BJ (cell line): ENCODE measurements around the gene TEAD3. TPM values are rescaled to one million over a fixed set of nuclear protein-coding genes. Genes with fewer than 3 reads are reported as not detected.

Experiments
- CTCF ChIA-PET: fragments of 350-600 bp; formaldehyde crosslinking; extraction: SDS; loops from one replicate; lab custom pipeline; 2021; ENCODE audit warnings: antibody characterized with exemption, inconsistent platforms; lab: Yijun Ruan, JAX
- POLR2A ChIA-PET: fragments of 300-600 bp; sonication (Branson Sonifier 250); formaldehyde crosslinking; extraction: SDS; loops from one replicate; lab custom pipeline; 2021; ENCODE audit warnings: antibody characterized with exemption; lab: Charles Lee
- DNase-seq: peaks from one replicate; pipeline ENCODE4 v3.0.0-alpha.2; 2011; ENCODE audit warnings: low read depth
- H3K27me3 ChIP-seq: 2 replicates; pipeline ENCODE4 v1.6.0; 2011; ENCODE audit warnings: low read length; ENCODE audit not compliant: control insufficient read depth, insufficient read depth
- H3K36me3 ChIP-seq: 2 replicates; pipeline ENCODE4 v1.5.1; 2011; ENCODE audit warnings: low read length; ENCODE audit not compliant: control insufficient read depth, insufficient read depth
- H3K4me3 ChIP-seq: 2 replicates; pipeline ENCODE4 v1.5.1; 2011; ENCODE audit warnings: low read depth, mild to moderate bottlenecking, control low read depth, low read length
- CTCF ChIP-seq: IDR thresholded peaks from 2 replicates; pipeline ENCODE4 v1.5.1; 2011; ENCODE audit warnings: low read depth, mild to moderate bottlenecking, control low read depth, inconsistent platforms, low read length, moderate library complexity; ENCODE audit not compliant: insufficient read depth
- polyA plus RNA-seq: library from polyadenylated mRNA; depleted of rRNA; stranded (reverse); fragments of >200 nt; gene quantifications from 2 replicates; pipeline ENCODE4 v1.2.3, GENCODE V29; 2011

The TEAD3 gene
- polyA plus RNA-seq, 1 experiment = 40.6 TPM

- ChIA-PET POLR2A (no interaction called here), CTCF (no interaction called here)
- Histone ChIP-seq H3K4me3 (no peak overlapping the region), H3K27me3 (no peaks in the 10 kb centered on the region), H3K36me3 (peaks cover 1% of the 10 kb centered on the region; the same call in 1 of the 2 replicates)
- DNase-seq = no peak
- no peak for TF ChIP-seq CTCF
These were observed 4.0 kb downstream of the TEAD3 start for GRCh38 chr6:35492974-35493284.

- no peaks in the 10 kb centered on the region for H3K27me3 ChIP-seq
- no peak overlapping the region for H3K4me3 ChIP-seq
- ChIA-PET CTCF (interaction anchor here (0.6 kb wide), 1 partner anchor 12 kb away, joined by 3 read pairs; no protein-coding TSS in a partner anchor), POLR2A (no interaction called here)
- DNase-seq = no peak
- peaks cover 1% of the 10 kb centered on the region; the same call in 1 of the 2 replicates for H3K36me3 ChIP-seq
- TF ChIP-seq CTCF = no peak
These were observed 4.5 kb downstream of the TEAD3 start for GRCh38 chr6:35492258-35492973.

GRCh38 chr6:35491558-35492257, 5.2 kb downstream of the TEAD3 start:
- no peak for DNase-seq
- Histone ChIP-seq H3K4me3 (no peak overlapping the region), H3K27me3 (no peaks in the 10 kb centered on the region), H3K36me3 (peaks cover 1% of the 10 kb centered on the region; the same call in 1 of the 2 replicates)
- no peak for TF ChIP-seq CTCF
- ChIA-PET CTCF (interaction anchor here (0.6 kb wide), 1 partner anchor 13 kb away, joined by 3 read pairs; no protein-coding TSS in a partner anchor), POLR2A (no interaction called here)

- no peak for DNase-seq
- no peak for TF ChIP-seq CTCF
- CTCF ChIA-PET = interaction anchor here (0.9 kb wide), 1 partner anchor 197 kb away, joined by 3 read pairs; no protein-coding TSS in a partner anchor
- Histone ChIP-seq H3K36me3 (peaks cover 2% of the 10 kb centered on the region; the same call in 1 of the 2 replicates), H3K27me3 (no peaks in the 10 kb centered on the region), H3K4me3 (no peak overlapping the region)
- POLR2A ChIA-PET = no interaction called here
These were observed 5.9 kb downstream of the TEAD3 start for GRCh38 chr6:35490821-35491557.
